Duodenal mucosa (tissue), 2 donors: Measurements from ENCODE around the gene SKAP2.

Source experiments
- H3K27ac ChIP-seq: one replicate; pipeline ENCODE4 v1.7.0; 2013; ENCODE audit warnings: low read depth, low read length
- H3K27me3 ChIP-seq, 2 donors: one replicate each; pipeline ENCODE4 v1.7.0; 2013; ENCODE audit warnings: low read length in 2 of 2, control low read depth in 1 of 2; ENCODE audit not compliant: insufficient read depth in 2 of 2, control insufficient read depth in 1 of 2
- H3K36me3 ChIP-seq, 2 donors: one replicate each; pipeline ENCODE4 v1.7.0; 2013; ENCODE audit warnings: low read length in 2 of 2, control low read depth in 1 of 2; ENCODE audit not compliant: insufficient read depth in 2 of 2, control insufficient read depth in 1 of 2
- H3K4me1 ChIP-seq, 2 donors: one replicate each; pipeline ENCODE4 v1.7.0; 2013; ENCODE audit warnings: low read length in 2 of 2, control low read depth in 1 of 2; ENCODE audit not compliant: insufficient read depth in 2 of 2, control insufficient read depth in 1 of 2
- H3K4me3 ChIP-seq, 2 donors: one replicate each; pipeline ENCODE4 v1.7.0; 2013; ENCODE audit warnings: low read length in 2 of 2, low read depth in 1 of 2
- H3K9ac ChIP-seq, 2 donors: one replicate each; pipeline ENCODE4 v1.7.0; 2013; ENCODE audit warnings: low read length in 2 of 2, low read depth in 1 of 2
- H3K9me3 ChIP-seq, 2 donors: one replicate each; pipeline ENCODE4 v1.7.0; 2013; ENCODE audit warnings: low read length in 2 of 2, control low read depth in 1 of 2; ENCODE audit not compliant: control insufficient read depth in 1 of 2

The SKAP2 gene

GRCh38 chr7:26631601-26632000, 232.8 kb downstream of the SKAP2 start:
- no peaks in the 10 kb centered on the region for H3K4me1 ChIP-seq
- no peaks in the 10 kb centered on the region for H3K36me3 ChIP-seq
- no peak overlapping the region for H3K4me3 ChIP-seq
- H3K9ac ChIP-seq, result no peak overlapping the region
- H3K27me3 ChIP-seq, result no peaks in the 10 kb centered on the region
- no peak overlapping the region for H3K27ac ChIP-seq
- H3K9me3 ChIP-seq, result no peaks in the 10 kb centered on the region

GRCh38 chr7:26630941-26631580, 233.3 kb downstream of the SKAP2 start:
- Histone ChIP-seq H3K4me3 (no peak overlapping the region), H3K27me3 (no peaks in the 10 kb centered on the region), H3K9ac (no peak overlapping the region), H3K4me1 (no peaks in the 10 kb centered on the region), H3K9me3 (no peaks in the 10 kb centered on the region), H3K27ac (no peak overlapping the region), H3K36me3 (no peaks in the 10 kb centered on the region)

GRCh38 chr7:26630361-26630760, 234.0 kb downstream of the SKAP2 start:
- Histone ChIP-seq H3K9ac (no peak overlapping the region), H3K9me3 (no peaks in the 10 kb centered on the region), H3K4me3 (no peak overlapping the region), H3K36me3 (no peaks in the 10 kb centered on the region), H3K4me1 (no peaks in the 10 kb centered on the region), H3K27me3 (no peaks in the 10 kb centered on the region), H3K27ac (no peak overlapping the region)

- H3K9ac ChIP-seq, result no peak overlapping the region
Observed at GRCh38 chr7:26629696-26630095, 234.7 kb downstream of the SKAP2 start.

GRCh38 chr7:26627891-26628341, 236.5 kb downstream of the SKAP2 start:
- no peaks in the 10 kb centered on the region for H3K36me3 ChIP-seq
- H3K27me3 ChIP-seq, result no peaks in the 10 kb centered on the region
- H3K9me3 ChIP-seq, result no peaks in the 10 kb centered on the region
- H3K4me3 ChIP-seq, result no peak overlapping the region
- no peaks in the 10 kb centered on the region for H3K4me1 ChIP-seq
- no peak overlapping the region for H3K9ac ChIP-seq
- no peak overlapping the region for H3K27ac ChIP-seq

More at GRCh38 chr7:26629696-26630095, 234.7 kb downstream of the SKAP2 start:
- no peaks in the 10 kb centered on the region for H3K36me3 ChIP-seq
- no peak overlapping the region for H3K4me3 ChIP-seq
- H3K27me3 ChIP-seq, result no peaks in the 10 kb centered on the region
- H3K4me1 ChIP-seq, result no peaks in the 10 kb centered on the region
- H3K9me3 ChIP-seq, result no peaks in the 10 kb centered on the region
- no peak overlapping the region for H3K27ac ChIP-seq

GRCh38 chr7:26627221-26627620, 237.2 kb downstream of the SKAP2 start:
- Histone ChIP-seq H3K27ac (no peak overlapping the region), H3K4me1 (no peaks in the 10 kb centered on the region), H3K9ac (no peak overlapping the region), H3K27me3 (no peaks in the 10 kb centered on the region), H3K9me3 (no peaks in the 10 kb centered on the region), H3K36me3 (no peaks in the 10 kb centered on the region), H3K4me3 (no peak overlapping the region)

GRCh38 chr7:26626687-26627086, 237.7 kb downstream of the SKAP2 start:
- no peak overlapping the region for H3K27ac ChIP-seq
- H3K36me3 ChIP-seq, result no peaks in the 10 kb centered on the region
- no peaks in the 10 kb centered on the region for H3K4me1 ChIP-seq
- no peak overlapping the region for H3K9ac ChIP-seq
- no peak overlapping the region for H3K4me3 ChIP-seq
- no peaks in the 10 kb centered on the region for H3K27me3 ChIP-seq
- no peaks in the 10 kb centered on the region for H3K9me3 ChIP-seq

GRCh38 chr7:26626156-26626555, 238.2 kb downstream of the SKAP2 start:
- Histone ChIP-seq H3K9me3 (no peaks in the 10 kb centered on the region), H3K9ac (no peak overlapping the region), H3K27ac (no peak overlapping the region), H3K27me3 (no peaks in the 10 kb centered on the region), H3K4me3 (no peak overlapping the region), H3K36me3 (no peaks in the 10 kb centered on the region), H3K4me1 (no peaks in the 10 kb centered on the region)

GRCh38 chr7:26625286-26625685, 239.1 kb downstream of the SKAP2 start:
- Histone ChIP-seq H3K36me3 (no peaks in the 10 kb centered on the region), H3K27ac (no peak overlapping the region), H3K9ac (no peak overlapping the region), H3K9me3 (no peaks in the 10 kb centered on the region), H3K4me3 (no peak overlapping the region), H3K4me1 (no peaks in the 10 kb centered on the region), H3K27me3 (no peaks in the 10 kb centered on the region)

GRCh38 chr7:26624839-26625238, 239.6 kb downstream of the SKAP2 start:
- no peaks in the 10 kb centered on the region for H3K27me3 ChIP-seq
- H3K27ac ChIP-seq, result no peak overlapping the region
- H3K4me1 ChIP-seq, result no peaks in the 10 kb centered on the region
- H3K9me3 ChIP-seq, result no peaks in the 10 kb centered on the region
- H3K4me3 ChIP-seq, result no peak overlapping the region
- no peak overlapping the region for H3K9ac ChIP-seq
- no peaks in the 10 kb centered on the region for H3K36me3 ChIP-seq

GRCh38 chr7:26624431-26624830, 240.0 kb downstream of the SKAP2 start:
- no peaks in the 10 kb centered on the region for H3K4me1 ChIP-seq
- H3K9ac ChIP-seq, result no peak overlapping the region
- no peak overlapping the region for H3K4me3 ChIP-seq
- H3K36me3 ChIP-seq, result no peaks in the 10 kb centered on the region
- no peaks in the 10 kb centered on the region for H3K27me3 ChIP-seq
- H3K27ac ChIP-seq, result no peak overlapping the region
- H3K9me3 ChIP-seq, result no peaks in the 10 kb centered on the region
